Esophagus squamous epithelium (tissue), 4 donors: ENCODE measurements around the gene FCRLB.

ENCODE experiments used
- POLR2A ChIP-seq, 4 donors: fragments of 450-650 bp; IDR thresholded peaks; one replicate each; pipeline ENCODE4 v1.6.1; 2017; ENCODE audit warnings: antibody characterized with exemption in 4 of 4, mild to moderate bottlenecking in 4 of 4, moderate library complexity in 3 of 4
- TF ChIP-seq, protein P1 (sequence below), 6 experiments: fragments of 450-650 bp in 4 of 6; fragments of 200-600 bp in 2 of 6; sonication (generic) in 2 of 6; IDR thresholded peaks; one replicate each; pipeline ENCODE4 v1.5.1; 2016 to 2019; ENCODE audit warnings: antibody characterized with exemption in 6 of 6, mild to moderate bottlenecking in 4 of 6, moderate library complexity in 4 of 6

DNA sequence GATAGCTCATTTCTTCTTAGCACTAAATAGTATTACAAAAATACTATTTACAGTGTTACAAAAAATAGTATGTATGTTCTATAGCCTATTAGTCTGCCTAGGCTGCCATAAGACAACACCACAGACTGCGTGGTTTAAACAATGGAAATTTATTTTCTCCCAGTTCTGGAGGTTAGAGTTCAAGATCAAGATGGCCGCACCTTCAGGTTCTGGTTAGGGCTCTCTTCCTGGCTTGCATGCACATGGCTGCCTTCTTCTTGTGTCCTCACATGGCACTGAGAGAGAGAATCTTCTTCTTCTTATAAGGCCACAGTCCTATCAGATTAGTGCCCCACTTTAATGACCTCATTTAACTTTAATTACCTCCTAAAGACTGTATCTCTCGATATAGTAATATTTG is 48.9 kb downstream of the FCRLB start:
- no peak for TF ChIP-seq POLR2A (IDR thresholded peaks at IDR 0.05)
- TF ChIP-seq, protein P1, sequence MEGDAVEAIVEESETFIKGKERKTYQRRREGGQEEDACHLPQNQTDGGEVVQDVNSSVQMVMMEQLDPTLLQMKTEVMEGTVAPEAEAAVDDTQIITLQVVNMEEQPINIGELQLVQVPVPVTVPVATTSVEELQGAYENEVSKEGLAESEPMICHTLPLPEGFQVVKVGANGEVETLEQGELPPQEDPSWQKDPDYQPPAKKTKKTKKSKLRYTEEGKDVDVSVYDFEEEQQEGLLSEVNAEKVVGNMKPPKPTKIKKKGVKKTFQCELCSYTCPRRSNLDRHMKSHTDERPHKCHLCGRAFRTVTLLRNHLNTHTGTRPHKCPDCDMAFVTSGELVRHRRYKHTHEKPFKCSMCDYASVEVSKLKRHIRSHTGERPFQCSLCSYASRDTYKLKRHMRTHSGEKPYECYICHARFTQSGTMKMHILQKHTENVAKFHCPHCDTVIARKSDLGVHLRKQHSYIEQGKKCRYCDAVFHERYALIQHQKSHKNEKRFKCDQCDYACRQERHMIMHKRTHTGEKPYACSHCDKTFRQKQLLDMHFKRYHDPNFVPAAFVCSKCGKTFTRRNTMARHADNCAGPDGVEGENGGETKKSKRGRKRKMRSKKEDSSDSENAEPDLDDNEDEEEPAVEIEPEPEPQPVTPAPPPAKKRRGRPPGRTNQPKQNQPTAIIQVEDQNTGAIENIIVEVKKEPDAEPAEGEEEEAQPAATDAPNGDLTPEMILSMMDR (IDR thresholded peaks at IDR 0.05), result no peak
